Neural cell (in vitro differentiated cells): Measurements from ENCODE around the gene RANBP10. TPM values are rescaled to one million over a fixed set of nuclear protein-coding genes. Genes with fewer than 3 reads are reported as not detected.
A peak's percentile ranks its signal among the peaks of the same experiment; 100 is the strongest.

Source experiments
- H2AFZ ChIP-seq: fragments of 200-600, 300-800 bp; sonication (generic), shearing (Covaris generic); 2 replicates; pipeline ENCODE4 v1.6.0; 2014; ENCODE audit warnings: low read depth, mild to moderate bottlenecking, antibody characterized with exemption, low read length, moderate library complexity
- H3F3A ChIP-seq: fragments of 200-600 bp; shearing (Covaris generic); 2 replicates; pipeline ENCODE4 v1.6.1; 2016; ENCODE audit warnings: mild to moderate bottlenecking, moderate library complexity, mixed read lengths, antibody characterized with exemption, low read length; ENCODE audit not compliant: insufficient read depth, poor library complexity, severe bottlenecking
- H3K27ac ChIP-seq: fragments of 200-600, 300-800 bp; sonication (generic), shearing (Covaris generic); 2 replicates; pipeline ENCODE4 v1.5.1; 2014; ENCODE audit warnings: mild to moderate bottlenecking, low read length, moderate library complexity
- H3K27me3 ChIP-seq: fragments of 300-800, 200-600 bp; sonication (generic), shearing (Covaris generic); 2 replicates; pipeline ENCODE4 v1.6.0; 2014; ENCODE audit warnings: mild to moderate bottlenecking, low read depth, low read length, moderate library complexity; ENCODE audit not compliant: insufficient read depth
- H3K36me3 ChIP-seq: fragments of 300-800, 200-600 bp; sonication (generic), shearing (Covaris generic); 2 replicates; pipeline ENCODE4 v1.5.1; 2014; ENCODE audit warnings: mild to moderate bottlenecking, antibody characterized with exemption, low read length, moderate library complexity; ENCODE audit not compliant: insufficient read depth
- H3K4me2 ChIP-seq: fragments of 300-800, 200-600 bp; sonication (generic), shearing (Covaris generic); 2 replicates; pipeline ENCODE4 v1.6.0; 2014; ENCODE audit warnings: mild to moderate bottlenecking, low read length
- H3K4me3 ChIP-seq: fragments of 300-800, 200-600 bp; sonication (generic), shearing (Covaris generic); 2 replicates; pipeline ENCODE4 v1.5.1; 2014; ENCODE audit warnings: mild to moderate bottlenecking, low read length, moderate library complexity
- H3K79me2 ChIP-seq: fragments of 200-600 bp; shearing (Covaris generic); replicated peaks from 2 replicates; pipeline ENCODE4 v1.6.0; 2014; ENCODE audit warnings: mild to moderate bottlenecking, low read length, moderate library complexity; ENCODE audit not compliant: insufficient read depth
- H3K9ac ChIP-seq: fragments of 300-800, 200-600 bp; sonication (generic), shearing (Covaris generic); 2 replicates; pipeline ENCODE4 v1.6.1; 2016; ENCODE audit warnings: mild to moderate bottlenecking, low read length, mixed read lengths
- H3K9me2 ChIP-seq: fragments of 200-600 bp; shearing (Covaris generic); 2 replicates; pipeline ENCODE4 v1.6.1; 2016; ENCODE audit warnings: mild to moderate bottlenecking, low read length, mixed read lengths; ENCODE audit not compliant: insufficient read depth
- H3K9me3 ChIP-seq: fragments of 200-600, 300-800 bp; sonication (generic), shearing (Covaris generic); 2 replicates; pipeline ENCODE4 v1.6.1; 2016; ENCODE audit warnings: mild to moderate bottlenecking, mixed run types, low read length, moderate library complexity, mixed read lengths
- H4K20me1 ChIP-seq: fragments of 200-600 bp; shearing (Covaris generic); 2 replicates; pipeline ENCODE4 v1.6.1; 2016; ENCODE audit warnings: mild to moderate bottlenecking, mixed run types; ENCODE audit not compliant: insufficient read depth
- EP300 ChIP-seq: fragments of 450-650 bp; conservative IDR thresholded peaks from 2 replicates; pipeline ENCODE4 v1.6.1; 2014; ENCODE audit warnings: antibody characterized with exemption, mild to moderate bottlenecking, moderate library complexity; ENCODE audit not compliant: poor library complexity, severe bottlenecking
- EZH2 ChIP-seq: fragments of 200-600, 300-800 bp; shearing (Covaris generic), sonication (generic); IDR thresholded peaks from 2 replicates; pipeline ENCODE4 v1.6.1; 2014; ENCODE audit warnings: antibody characterized with exemption, low read length, borderline replicate concordance, mild to moderate bottlenecking; ENCODE audit not compliant: insufficient read depth, poor library complexity, severe bottlenecking
- MXI1 ChIP-seq: fragments of 450-650 bp; conservative IDR thresholded peaks from 2 replicates; pipeline ENCODE4 v1.6.1; 2014; ENCODE audit warnings: antibody characterized with exemption, mild to moderate bottlenecking; ENCODE audit not compliant: poor library complexity, severe bottlenecking
- POLR2AphosphoS5 ChIP-seq: IDR thresholded peaks from 2 replicates; pipeline ENCODE4 v1.6.1; 2012
- RAD21 ChIP-seq: fragments of 450-650 bp; conservative IDR thresholded peaks from 2 replicates; pipeline ENCODE4 v1.6.1; 2014; ENCODE audit warnings: antibody characterized with exemption, mild to moderate bottlenecking, moderate library complexity
- SMC3 ChIP-seq: fragments of 450-650 bp; conservative IDR thresholded peaks from 2 replicates; pipeline ENCODE4 v1.6.1; 2014; ENCODE audit warnings: antibody characterized with exemption, mild to moderate bottlenecking, moderate library complexity; ENCODE audit not compliant: poor library complexity
- TAF1 ChIP-seq: IDR thresholded peaks from 2 replicates; pipeline ENCODE4 v1.6.1; 2012; ENCODE audit warnings: low read depth
- polyA plus RNA-seq: library from polyadenylated mRNA; depleted of rRNA; stranded (reverse); fragments of >200 nt; gene quantifications from 2 replicates; pipeline ENCODE4 v1.2.3, GENCODE V29; 2014
- TF ChIP-seq, protein P1 (sequence below): IDR thresholded peaks from 2 replicates; pipeline ENCODE4 v1.6.1; 2012; ENCODE audit warnings: borderline replicate concordance
- TF ChIP-seq, protein P2 (sequence below): fragments of 450-650 bp; IDR thresholded peaks from 2 replicates; pipeline ENCODE4 v1.5.1; 2014; ENCODE audit warnings: antibody characterized with exemption, mild to moderate bottlenecking, moderate library complexity; ENCODE audit not compliant: poor library complexity, severe bottlenecking

Gene RANBP10
- polyA plus RNA-seq, 1 donor from 2014 or later, result 10.9 TPM

DNA sequence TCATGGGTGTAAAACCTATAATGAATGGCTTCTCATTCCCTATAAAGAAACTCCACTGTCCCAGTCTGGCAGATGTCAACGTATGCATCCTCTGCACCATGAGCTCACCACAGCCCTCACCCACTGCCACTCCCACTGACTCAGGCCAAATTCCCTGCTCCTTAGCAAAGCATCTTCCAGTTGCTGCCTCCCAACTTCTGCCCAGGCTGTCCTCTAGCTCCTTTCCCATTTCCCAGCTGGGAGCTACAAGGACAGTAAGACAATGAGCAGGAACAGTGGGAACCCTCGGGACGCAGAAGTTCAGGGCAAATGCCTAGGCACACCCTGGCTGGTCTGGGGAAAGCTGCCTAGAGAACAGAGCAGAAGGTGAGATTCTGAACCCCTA, 26.7 kb upstream of the RANBP10 start:
- peak overlapping the region; percentile 72 for H3K9ac ChIP-seq
- H3K27ac ChIP-seq, result no peak overlapping the region
- peak overlapping the region; percentile 82 for H3K4me2 ChIP-seq
- no peaks in the 10 kb centered on the region for H4K20me1 ChIP-seq
- no peaks in the 10 kb centered on the region for H3K9me2 ChIP-seq
- TF ChIP-seq MXI1, result no peak
- TF ChIP-seq, protein P1, sequence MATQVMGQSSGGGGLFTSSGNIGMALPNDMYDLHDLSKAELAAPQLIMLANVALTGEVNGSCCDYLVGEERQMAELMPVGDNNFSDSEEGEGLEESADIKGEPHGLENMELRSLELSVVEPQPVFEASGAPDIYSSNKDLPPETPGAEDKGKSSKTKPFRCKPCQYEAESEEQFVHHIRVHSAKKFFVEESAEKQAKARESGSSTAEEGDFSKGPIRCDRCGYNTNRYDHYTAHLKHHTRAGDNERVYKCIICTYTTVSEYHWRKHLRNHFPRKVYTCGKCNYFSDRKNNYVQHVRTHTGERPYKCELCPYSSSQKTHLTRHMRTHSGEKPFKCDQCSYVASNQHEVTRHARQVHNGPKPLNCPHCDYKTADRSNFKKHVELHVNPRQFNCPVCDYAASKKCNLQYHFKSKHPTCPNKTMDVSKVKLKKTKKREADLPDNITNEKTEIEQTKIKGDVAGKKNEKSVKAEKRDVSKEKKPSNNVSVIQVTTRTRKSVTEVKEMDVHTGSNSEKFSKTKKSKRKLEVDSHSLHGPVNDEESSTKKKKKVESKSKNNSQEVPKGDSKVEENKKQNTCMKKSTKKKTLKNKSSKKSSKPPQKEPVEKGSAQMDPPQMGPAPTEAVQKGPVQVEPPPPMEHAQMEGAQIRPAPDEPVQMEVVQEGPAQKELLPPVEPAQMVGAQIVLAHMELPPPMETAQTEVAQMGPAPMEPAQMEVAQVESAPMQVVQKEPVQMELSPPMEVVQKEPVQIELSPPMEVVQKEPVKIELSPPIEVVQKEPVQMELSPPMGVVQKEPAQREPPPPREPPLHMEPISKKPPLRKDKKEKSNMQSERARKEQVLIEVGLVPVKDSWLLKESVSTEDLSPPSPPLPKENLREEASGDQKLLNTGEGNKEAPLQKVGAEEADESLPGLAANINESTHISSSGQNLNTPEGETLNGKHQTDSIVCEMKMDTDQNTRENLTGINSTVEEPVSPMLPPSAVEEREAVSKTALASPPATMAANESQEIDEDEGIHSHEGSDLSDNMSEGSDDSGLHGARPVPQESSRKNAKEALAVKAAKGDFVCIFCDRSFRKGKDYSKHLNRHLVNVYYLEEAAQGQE, result no peak
- peak overlapping the region; percentile 90 for H3K4me3 ChIP-seq
- no peaks in the 10 kb centered on the region for H3F3A ChIP-seq
- no peaks in the 10 kb centered on the region for H3K27me3 ChIP-seq
- H3K79me2 ChIP-seq, result peaks cover 8% of the 10 kb centered on the region
- H2AFZ ChIP-seq, result no peak overlapping the region
- no peaks in the 10 kb centered on the region for H3K36me3 ChIP-seq
- no peaks in the 10 kb centered on the region for H3K9me3 ChIP-seq

DNA sequence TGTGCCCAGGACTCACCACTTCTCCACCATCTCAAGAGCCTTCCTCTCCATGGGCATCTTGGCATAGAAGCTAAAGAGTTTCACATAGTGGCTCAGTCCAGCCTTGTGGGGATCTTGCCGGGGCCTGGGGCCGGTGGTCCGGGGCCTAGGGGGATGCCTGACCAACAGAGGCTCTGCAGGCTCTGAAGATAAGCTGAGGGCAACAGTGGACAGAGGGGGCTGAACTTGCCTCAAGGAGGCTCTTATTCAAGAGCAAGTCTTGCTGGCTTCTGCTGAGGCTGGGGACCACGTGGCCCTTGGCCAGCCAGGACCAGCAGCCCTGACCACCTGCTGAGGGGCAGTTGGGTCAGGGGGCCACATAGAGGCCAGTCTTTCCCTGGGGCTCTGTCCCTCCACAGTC, 22.3 kb upstream of the RANBP10 start:
- Histone ChIP-seq H4K20me1 (no peaks in the 10 kb centered on the region), H3K4me3 (no peak overlapping the region), H3F3A (no peaks in the 10 kb centered on the region), H3K27ac (no peak overlapping the region), H3K9me3 (no peaks in the 10 kb centered on the region), H3K9me2 (no peaks in the 10 kb centered on the region), H3K79me2 (peaks cover 8% of the 10 kb centered on the region), H3K27me3 (no peaks in the 10 kb centered on the region), H3K4me2 (no peak overlapping the region), H3K9ac (no peak overlapping the region), H3K36me3 (no peaks in the 10 kb centered on the region), H2AFZ (no peak overlapping the region)
- TF ChIP-seq RAD21 (no peak), TAF1 (no peak), POLR2AphosphoS5 (no peak), MXI1 (no peak), EP300 (no peak), SMC3 (no peak), EZH2 (no peak)
- TF ChIP-seq, protein P2, sequence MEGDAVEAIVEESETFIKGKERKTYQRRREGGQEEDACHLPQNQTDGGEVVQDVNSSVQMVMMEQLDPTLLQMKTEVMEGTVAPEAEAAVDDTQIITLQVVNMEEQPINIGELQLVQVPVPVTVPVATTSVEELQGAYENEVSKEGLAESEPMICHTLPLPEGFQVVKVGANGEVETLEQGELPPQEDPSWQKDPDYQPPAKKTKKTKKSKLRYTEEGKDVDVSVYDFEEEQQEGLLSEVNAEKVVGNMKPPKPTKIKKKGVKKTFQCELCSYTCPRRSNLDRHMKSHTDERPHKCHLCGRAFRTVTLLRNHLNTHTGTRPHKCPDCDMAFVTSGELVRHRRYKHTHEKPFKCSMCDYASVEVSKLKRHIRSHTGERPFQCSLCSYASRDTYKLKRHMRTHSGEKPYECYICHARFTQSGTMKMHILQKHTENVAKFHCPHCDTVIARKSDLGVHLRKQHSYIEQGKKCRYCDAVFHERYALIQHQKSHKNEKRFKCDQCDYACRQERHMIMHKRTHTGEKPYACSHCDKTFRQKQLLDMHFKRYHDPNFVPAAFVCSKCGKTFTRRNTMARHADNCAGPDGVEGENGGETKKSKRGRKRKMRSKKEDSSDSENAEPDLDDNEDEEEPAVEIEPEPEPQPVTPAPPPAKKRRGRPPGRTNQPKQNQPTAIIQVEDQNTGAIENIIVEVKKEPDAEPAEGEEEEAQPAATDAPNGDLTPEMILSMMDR, result no peak
- TF ChIP-seq, protein P1, result no peak
